NT2/D1 (cell line): Measurements from ENCODE around the gene FBXL19.

Source experiments
- YY1 ChIP-seq: IDR thresholded peaks from 2 replicates; pipeline ENCODE4 v1.6.1; 2011; ENCODE audit not compliant: insufficient read length, insufficient read depth
- ZNF274 ChIP-seq: IDR thresholded peaks from 2 replicates; pipeline ENCODE4 v1.6.1; 2011; ENCODE audit warnings: mild to moderate bottlenecking, low read depth, low read length

DNA sequence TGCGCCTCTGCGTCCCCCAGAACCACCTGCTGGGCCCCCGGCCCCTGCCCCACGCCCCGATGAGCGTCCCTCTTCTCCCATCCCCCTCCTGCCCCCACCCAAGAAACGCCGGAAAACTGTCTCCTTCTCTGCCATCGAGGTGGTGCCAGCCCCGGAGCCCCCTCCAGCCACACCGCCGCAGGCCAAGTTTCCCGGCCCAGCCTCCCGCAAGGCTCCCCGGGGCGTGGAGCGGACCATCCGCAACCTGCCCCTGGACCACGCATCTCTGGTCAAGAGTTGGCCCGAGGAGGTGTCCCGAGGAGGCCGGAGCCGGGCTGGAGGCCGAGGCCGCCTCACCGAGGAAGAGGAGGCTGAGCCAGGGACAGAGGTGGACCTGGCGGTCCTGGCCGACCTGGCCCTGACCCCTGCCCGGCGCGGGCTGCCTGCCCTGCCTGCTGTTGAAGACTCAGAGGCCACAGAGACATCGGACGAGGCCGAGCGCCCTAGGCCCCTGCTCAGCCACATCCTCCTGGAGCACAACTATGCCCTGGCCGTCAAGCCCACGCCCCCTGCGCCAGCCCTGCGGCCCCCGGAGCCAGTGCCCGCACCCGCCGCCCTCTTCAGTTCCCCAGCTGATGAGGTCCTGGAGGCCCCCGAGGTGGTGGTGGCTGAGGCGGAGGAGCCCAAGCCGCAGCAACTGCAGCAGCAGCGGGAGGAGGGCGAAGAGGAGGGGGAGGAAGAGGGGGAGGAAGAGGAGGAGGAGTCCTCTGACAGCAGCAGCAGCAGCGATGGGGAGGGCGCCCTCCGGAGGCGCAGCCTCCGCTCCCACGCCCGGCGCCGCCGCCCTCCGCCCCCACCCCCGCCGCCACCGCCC lies 56.0 kb downstream of the FBXL19 start:
- no peak for TF ChIP-seq ZNF274
- TF ChIP-seq YY1 = no peak
